ENCODE data around the gene STXBP3.

The STXBP3 gene

GRCh38 chr1:108708691-108709660 is 37.5 kb upstream of the STXBP3 start:
- peak; percentile 14 for TF ChIP-seq CTCF (conservative IDR thresholded peaks at IDR 0.05; ENCODE audit: low read depth, low read length)
- DNase-seq (ENCODE audit: low read depth): no peak
- H3K4me3 ChIP-seq (ENCODE audit: low read length): no peak overlapping the region

GRCh38 chr1:108712606-108713150 is 33.8 kb upstream of the STXBP3 start, which contains the start of gene FNDC7:
TSS of gene FNDC7 (plus strand) at chr1:108712908. CDS start at chr1:108712934, 26 bp downstream.
- H3K4me3 ChIP-seq (ENCODE audit: low read length): no peak within 1 kb of the TSS
- no peak for TF ChIP-seq CTCF (conservative IDR thresholded peaks at IDR 0.05; ENCODE audit: low read depth, low read length)
- DNase-seq (ENCODE audit: low read depth): no peak

GRCh38 chr1:108715932-108716331 is 30.5 kb upstream of the STXBP3 start:
- no peak for DNase-seq (ENCODE audit: low read depth)
- TF ChIP-seq CTCF (conservative IDR thresholded peaks at IDR 0.05; ENCODE audit: low read depth, low read length): no peak
- H3K4me3 ChIP-seq (ENCODE audit: low read length): no peak overlapping the region

- DNase-seq (ENCODE audit: low read depth): no peak
These were observed 29.8 kb upstream of the STXBP3 start for GRCh38 chr1:108716437-108717230.

GRCh38 chr1:108717774-108718316 is 28.6 kb upstream of the STXBP3 start:
- TF ChIP-seq CTCF (conservative IDR thresholded peaks at IDR 0.05; ENCODE audit: low read depth, low read length): no peak
- DNase-seq (ENCODE audit: low read depth): no peak
- H3K4me3 ChIP-seq (ENCODE audit: low read length): no peak overlapping the region

More at GRCh38 chr1:108716437-108717230, 29.8 kb upstream of the STXBP3 start:
- no peak overlapping the region for H3K4me3 ChIP-seq (ENCODE audit: low read length)
- TF ChIP-seq CTCF (conservative IDR thresholded peaks at IDR 0.05; ENCODE audit: low read depth, low read length): no peak

GRCh38 chr1:108718927-108719655 is 27.4 kb upstream of the STXBP3 start:
- no peak for DNase-seq (ENCODE audit: low read depth)
- TF ChIP-seq CTCF (conservative IDR thresholded peaks at IDR 0.05; ENCODE audit: low read depth, low read length): no peak

More at GRCh38 chr1:108718927-108719655, 27.4 kb upstream of the STXBP3 start:
- no peak overlapping the region for H3K4me3 ChIP-seq (ENCODE audit: low read length)
